Activated CD4-positive, alpha-beta T cell treated with anti-CD3 and anti-CD28 coated beads, Interleukin-2, amount 10 ng/mL, durations not matched to agents 24 days and 14 days (primary cell): ENCODE data around the gene DNMT3L. TPM values are rescaled to one million over a fixed set of nuclear protein-coding genes. Genes with fewer than 3 reads are reported as not detected.
"Not testable (repeated sequence)": the region's sequence is repeated elsewhere in the genome, so short reads cannot be mapped to it uniquely, and the experiment has no call there.

Experiments
- DNase-seq: peaks from one replicate; pipeline ENCODE4 v3.0.0; 2022
- H3K27ac Mint-ChIP-seq: one replicate; pipeline ENCODE4 v1.8.0; 2022; ENCODE audit warnings: mild to moderate bottlenecking, mixed read lengths
- H3K27me3 Mint-ChIP-seq: one replicate; pipeline ENCODE4 v1.8.0; 2022; ENCODE audit warnings: mixed read lengths
- H3K36me3 Mint-ChIP-seq: one replicate; pipeline ENCODE4 v1.8.0; 2022; ENCODE audit warnings: low read depth, mild to moderate bottlenecking, mixed read lengths
- H3K4me1 Mint-ChIP-seq: one replicate; pipeline ENCODE4 v1.8.0; 2021; ENCODE audit warnings: mixed read lengths
- H3K4me3 Mint-ChIP-seq: one replicate; pipeline ENCODE4 v1.8.0; 2022; ENCODE audit warnings: mild to moderate bottlenecking, moderate library complexity, mixed read lengths
- H3K9me3 Mint-ChIP-seq: one replicate; pipeline ENCODE4 v1.8.0; 2021; ENCODE audit warnings: mixed read lengths
- intact Hi-C: fragments of 100-400 bp; cut with micrococcal nuclease; formaldehyde crosslinking; loops from one replicate; pipeline ENCODE4 v1.15.1; 2023
- total RNA-seq: library from RNA; stranded (reverse); gene quantifications from 2 replicates; pipeline ENCODE4 v1.2.3, GENCODE V29; 2022

The DNMT3L gene
- total RNA-seq, 1 donor from 2014 or later: not detected

DNA sequence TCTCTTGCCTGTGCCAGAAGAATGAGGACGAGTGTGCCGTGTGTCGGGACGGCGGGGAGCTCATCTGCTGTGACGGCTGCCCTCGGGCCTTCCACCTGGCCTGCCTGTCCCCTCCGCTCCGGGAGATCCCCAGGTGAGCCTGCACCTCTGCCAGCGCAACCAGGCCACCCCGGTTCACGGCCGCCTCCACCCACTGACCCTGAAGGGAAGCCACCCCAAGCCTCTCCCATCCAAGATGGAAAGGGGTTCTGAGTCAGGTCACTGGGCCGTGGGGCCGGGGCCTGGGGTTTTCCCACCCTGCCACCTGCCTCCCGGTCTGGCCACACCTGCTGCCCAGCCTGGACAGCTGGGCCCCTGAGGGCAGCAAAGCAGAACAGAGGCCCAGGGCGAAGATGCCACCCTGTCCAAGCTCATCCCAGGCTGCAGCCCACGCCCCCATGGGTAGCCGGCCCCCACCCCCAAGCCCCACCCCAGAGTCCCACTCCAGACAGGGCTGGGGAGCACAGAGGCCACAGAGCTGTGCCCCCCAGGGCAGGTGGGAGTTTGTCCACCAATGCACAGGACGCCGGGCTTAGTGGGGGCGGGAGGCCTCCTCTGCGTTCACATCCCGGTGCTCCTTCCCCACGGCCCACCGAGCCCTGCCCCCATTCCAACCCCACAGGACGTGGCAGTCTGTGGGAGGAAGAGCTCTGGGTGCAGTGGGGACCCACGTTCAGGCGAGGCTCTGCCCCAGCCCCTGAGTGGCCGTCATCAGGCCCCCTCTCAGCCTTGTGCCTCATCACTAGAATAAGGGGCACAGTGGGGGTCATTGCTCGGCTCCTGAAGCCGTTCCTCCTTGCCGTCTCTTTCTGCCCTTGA is 29.6 kb upstream of the DNMT3L start:
- Mint-ChIP-seq H3K4me3 (no peak overlapping the region), H3K9me3 (no peaks in the 10 kb centered on the region), H3K27me3 (no peaks in the 10 kb centered on the region), H3K4me1 (peaks cover 7% of the 10 kb centered on the region), H3K27ac (no peak overlapping the region), H3K36me3 (no peaks in the 10 kb centered on the region)
- DNase-seq: no peak
- intact Hi-C loops: no loop called here

DNA sequence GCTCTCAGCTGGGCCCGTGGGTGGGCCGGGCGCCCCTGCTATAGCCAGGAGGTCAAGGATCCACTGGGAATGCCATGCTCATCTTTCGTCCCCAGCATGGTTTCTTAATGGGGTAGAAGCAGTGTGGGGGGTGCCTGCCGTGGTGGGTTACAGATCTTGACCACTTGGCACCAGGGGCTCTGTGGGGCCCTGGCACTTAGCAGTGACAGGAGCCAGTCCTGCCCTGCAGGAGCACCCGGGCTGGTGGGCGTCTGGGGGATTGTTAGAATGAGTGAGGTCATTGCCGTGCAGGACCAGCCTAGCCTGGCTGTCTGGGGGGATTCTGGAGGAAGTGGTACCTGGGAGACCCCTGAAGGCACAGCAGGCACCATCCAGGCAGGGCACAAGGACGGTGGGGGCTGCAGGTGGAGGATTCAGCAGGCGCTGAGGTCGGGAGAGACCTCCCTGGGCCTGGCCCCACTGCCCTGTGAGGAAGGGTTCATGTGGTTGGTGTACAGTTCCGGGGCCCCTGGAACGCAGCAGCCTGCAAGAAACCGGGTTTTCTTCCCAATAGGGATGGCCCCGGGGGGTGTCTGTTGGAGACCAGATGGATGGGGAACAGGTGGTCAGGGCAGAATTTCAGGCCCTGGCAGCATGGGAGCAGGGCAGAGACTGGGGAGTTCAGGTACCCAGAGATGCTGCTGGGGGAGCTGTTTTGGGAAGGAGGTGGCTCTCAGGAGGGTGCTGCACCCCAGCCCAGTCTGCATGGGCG is 28.8 kb upstream of the DNMT3L start:
- intact Hi-C loops: no loop called here
- Mint-ChIP-seq H3K36me3 (no peaks in the 10 kb centered on the region), H3K27ac (no peak overlapping the region), H3K9me3 (no peaks in the 10 kb centered on the region), H3K27me3 (no peaks in the 10 kb centered on the region), H3K4me1 (peaks cover 7% of the 10 kb centered on the region), H3K4me3 (no peak overlapping the region)
- DNase-seq: no peak

DNA sequence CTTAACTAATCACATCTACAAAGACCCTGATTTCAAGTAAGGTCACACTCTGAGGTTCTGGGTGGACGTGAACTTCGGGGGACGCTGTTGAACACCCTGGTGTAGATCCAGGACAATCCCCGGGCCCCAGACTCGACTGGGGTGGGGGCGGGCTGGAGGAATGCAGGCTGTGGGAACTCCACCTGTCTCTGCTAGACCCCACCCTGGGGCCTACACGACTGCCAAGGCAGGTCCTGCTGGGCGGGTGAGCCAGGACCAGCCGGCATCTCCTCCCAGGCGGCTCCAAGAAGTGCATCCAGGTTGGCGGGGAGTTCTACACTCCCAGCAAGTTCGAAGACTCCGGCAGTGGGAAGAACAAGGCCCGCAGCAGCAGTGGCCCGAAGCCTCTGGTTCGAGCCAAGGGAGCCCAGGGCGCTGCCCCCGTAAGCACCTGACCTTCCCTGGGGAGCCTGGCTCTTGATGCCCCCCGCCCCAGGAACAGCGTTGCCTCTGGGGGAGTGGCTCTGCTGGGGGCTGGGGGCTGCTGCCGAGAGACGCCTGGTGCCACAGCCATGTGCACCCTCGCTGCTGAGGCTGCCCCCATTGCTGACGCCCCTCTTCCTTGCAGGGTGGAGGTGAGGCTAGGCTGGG is 27.8 kb upstream of the DNMT3L start:
- intact Hi-C loops: no loop called here
- no peaks in the 10 kb centered on the region for H3K36me3 Mint-ChIP-seq
- no peak for DNase-seq
- H3K27me3 Mint-ChIP-seq: no peaks in the 10 kb centered on the region
- H3K4me1 Mint-ChIP-seq: peaks cover 3% of the 10 kb centered on the region
- no peaks in the 10 kb centered on the region for H3K9me3 Mint-ChIP-seq
- H3K27ac Mint-ChIP-seq: no peak overlapping the region
- H3K4me3 Mint-ChIP-seq: no peak overlapping the region

DNA sequence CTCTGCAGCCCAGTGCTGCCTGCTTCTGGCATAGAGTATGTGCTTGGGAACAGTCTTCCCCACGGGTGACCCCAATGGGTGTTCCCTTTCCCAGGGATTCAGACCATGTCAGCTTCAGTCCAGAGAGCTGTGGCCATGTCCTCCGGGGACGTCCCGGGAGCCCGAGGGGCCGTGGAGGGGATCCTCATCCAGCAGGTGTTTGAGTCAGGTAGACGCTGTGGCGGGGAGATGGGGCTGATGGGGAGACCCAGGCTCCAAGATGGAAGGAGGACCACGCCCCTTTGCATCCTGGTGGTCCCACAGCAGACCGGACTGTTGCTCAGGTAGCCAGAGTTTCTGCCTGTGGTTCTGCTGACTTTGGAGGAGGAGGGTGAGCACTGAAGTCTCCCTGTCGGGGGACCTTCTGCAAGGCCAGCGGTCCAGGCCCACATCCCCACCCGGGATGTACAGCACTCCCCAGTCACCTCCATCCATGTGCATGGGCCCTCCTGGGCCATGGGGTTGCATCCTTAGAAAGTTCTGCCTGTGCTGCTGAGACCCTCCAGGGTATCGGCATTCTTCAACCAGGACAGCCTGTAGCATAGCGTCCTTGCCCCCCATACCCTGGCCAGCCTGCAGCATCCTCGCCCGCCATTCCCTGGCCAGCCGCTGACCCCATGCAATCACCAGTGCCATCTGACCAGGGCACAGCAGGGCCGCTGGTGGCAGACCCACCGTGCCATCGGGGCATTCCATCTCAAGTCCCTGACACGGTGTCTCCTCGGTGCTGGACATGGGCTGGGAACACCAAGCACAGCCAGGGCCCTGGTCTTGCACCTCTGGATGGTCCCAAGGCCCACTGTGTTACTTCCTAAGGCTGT is 26.8 kb upstream of the DNMT3L start:
- H3K36me3 Mint-ChIP-seq: no peaks in the 10 kb centered on the region
- no peaks in the 10 kb centered on the region for H3K27me3 Mint-ChIP-seq
- no peak overlapping the region for H3K4me3 Mint-ChIP-seq
- no peak overlapping the region for H3K27ac Mint-ChIP-seq
- no peaks in the 10 kb centered on the region for H3K9me3 Mint-ChIP-seq
- H3K4me1 Mint-ChIP-seq: peaks cover 2% of the 10 kb centered on the region
- intact Hi-C loops: no loop called here
- no peak for DNase-seq

DNA sequence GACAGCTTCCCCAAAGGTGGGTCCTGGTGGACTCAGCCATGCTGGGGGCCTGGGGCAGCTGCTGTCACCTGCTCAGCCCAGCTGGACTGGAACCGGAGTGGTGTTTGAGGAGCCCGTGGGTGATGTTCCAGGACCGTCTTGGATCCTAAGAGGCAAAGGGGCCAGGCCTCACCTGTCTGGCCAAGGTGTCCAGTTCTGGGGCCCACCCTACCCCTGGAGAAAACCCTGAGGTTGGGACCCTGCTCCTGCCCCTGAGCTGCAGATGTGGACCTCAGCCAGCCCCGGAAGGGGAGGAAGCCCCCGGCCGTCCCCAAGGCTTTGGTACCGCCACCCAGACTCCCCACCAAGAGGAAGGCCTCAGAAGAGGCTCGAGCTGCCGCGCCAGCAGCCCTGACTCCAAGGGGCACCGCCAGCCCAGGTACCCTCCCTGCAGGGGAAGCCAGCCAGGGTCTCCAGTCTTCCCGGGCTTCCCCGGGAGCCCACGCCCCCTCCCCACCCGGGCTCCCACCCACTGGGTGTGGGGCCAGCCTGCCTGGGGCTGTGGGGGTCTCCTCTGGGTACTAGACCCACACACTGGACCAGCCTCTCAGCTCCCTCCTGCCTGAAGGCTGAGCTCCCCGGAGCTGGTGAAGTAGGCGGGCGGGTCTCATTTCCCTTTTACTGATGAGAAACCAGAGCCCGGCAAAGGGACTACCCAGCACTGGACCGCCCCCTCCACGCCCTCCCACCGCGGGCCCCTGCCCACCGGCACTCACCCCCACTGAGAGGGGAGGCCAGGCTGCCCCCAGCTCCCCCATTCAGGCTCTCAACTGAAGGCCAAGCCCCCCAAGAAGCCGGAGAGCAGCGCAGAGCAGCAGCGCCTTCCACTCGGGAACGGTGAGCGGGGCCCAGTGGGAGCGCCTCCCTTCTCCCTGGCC is 25.3 kb upstream of the DNMT3L start:
- H3K9me3 Mint-ChIP-seq: no peaks in the 10 kb centered on the region
- H3K4me3 Mint-ChIP-seq: no peak overlapping the region
- H3K36me3 Mint-ChIP-seq: no peaks in the 10 kb centered on the region
- no peak for DNase-seq
- intact Hi-C loops: no loop called here
- H3K27me3 Mint-ChIP-seq: no peaks in the 10 kb centered on the region
- H3K4me1 Mint-ChIP-seq: no peaks in the 10 kb centered on the region
- no peak overlapping the region for H3K27ac Mint-ChIP-seq

DNA sequence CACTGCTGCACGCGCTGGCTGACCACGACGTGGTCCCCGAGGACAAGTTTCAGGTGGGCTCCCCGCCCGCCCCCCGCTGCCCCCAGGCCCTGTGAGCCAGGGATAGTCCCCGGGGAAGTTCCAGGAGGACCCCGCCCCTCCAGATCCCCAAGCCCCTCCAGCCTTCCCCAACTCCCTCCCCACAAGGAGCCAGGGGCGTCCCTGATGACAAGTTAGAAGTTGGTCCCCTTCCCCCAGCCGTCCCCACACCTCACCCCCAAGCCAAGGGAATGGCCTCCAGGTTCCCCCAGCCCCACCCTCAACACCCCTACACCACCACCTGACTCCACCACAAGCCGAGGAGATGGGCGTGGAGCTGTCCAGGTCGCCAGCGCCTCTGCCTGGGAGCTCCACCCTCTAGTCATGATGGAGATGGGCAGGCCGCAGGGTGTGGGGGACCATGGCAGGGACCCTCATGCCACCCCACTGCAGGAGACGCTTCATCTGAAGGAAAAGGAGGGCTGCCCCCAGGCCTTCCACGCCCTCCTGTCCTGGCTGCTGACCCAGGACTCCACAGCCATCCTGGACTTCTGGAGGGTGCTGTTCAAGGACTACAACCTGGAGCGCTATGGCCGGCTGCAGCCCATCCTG is 24.5 kb upstream of the DNMT3L start:
- no peaks in the 10 kb centered on the region for H3K4me1 Mint-ChIP-seq
- H3K4me3 Mint-ChIP-seq: no peak overlapping the region
- no peaks in the 10 kb centered on the region for H3K36me3 Mint-ChIP-seq
- DNase-seq: no peak
- no peaks in the 10 kb centered on the region for H3K27me3 Mint-ChIP-seq
- H3K27ac Mint-ChIP-seq: no peak overlapping the region
- no peaks in the 10 kb centered on the region for H3K9me3 Mint-ChIP-seq
- intact Hi-C loops: no loop called here

DNA sequence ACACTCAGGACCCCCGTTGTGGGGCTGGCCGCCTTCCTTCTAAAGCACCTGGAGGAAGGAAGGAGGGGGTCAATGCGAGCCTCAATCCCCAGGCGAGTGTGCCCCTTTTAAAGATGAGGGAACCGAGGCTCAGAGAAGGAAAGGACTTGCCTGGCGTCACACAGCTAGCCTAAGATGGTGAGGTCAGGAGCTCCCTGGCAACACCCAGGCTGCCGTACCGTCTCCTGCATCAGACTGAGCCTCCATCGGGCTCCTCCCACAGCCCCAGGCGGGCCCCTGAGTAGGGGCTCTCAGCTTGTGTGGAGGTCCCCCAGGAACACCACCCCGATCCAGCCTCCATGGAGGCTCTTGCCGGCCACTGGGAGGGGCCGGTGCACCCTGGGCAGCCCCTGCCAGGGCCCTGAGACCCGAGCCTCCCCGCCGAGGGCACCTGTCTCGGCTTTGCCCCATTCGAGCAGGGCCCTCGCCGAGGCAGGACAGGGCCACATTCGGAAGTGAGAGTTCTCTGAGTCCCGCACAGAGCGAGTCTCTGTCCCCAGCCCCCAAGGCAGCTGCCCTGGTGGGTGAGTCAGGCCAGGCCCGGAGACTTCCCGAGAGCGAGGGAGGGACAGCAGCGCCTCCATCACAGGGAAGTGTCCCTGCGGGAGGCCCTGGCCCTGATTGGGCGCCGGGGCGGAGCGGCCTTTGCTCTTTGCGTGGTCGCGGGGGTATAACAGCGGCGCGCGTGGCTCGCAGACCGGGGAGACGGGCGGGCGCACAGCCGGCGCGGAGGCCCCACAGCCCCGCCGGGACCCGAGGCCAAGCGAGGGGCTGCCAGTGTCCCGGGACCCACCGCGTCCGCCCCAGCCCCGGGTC is 23.7 kb upstream of the DNMT3L start, which contains the start of gene AIRE:
Gene AIRE, plus strand, starts transcription at position 739 of the 855 bp plus-strand sequence. CDS start 131 bp downstream, outside the sequence.
- no peak within 1 kb of the TSS for H3K27ac Mint-ChIP-seq
- intact Hi-C loops: no loop called here
- H3K36me3 Mint-ChIP-seq: no peaks in the 10 kb centered on the region
- no peak for DNase-seq
- no peak within 1 kb of the TSS for H3K4me3 Mint-ChIP-seq
- no peaks in the 10 kb centered on the region for H3K4me1 Mint-ChIP-seq
- no peaks in the 10 kb centered on the region for H3K27me3 Mint-ChIP-seq
- H3K9me3 Mint-ChIP-seq: no peaks in the 10 kb centered on the region

DNA sequence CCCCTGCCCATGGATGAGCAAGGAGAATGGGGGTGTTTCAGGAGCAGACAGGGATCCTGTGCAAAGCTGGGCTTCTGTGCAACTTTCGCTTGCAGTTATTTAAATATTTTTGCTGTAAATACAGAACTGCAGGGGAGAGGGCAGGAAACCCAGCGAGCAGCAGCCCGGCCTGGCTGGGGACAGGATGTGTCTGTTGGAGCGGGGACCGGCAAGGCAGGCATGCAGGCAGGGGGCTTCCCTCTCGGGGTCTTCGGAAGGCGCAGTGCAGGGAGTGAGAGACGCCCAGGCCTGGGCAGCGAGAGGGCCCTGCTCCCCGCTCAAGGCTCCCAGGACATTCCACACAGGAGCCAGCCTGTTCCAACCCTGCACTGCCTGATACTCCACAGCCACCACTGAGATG is 22.3 kb upstream of the DNMT3L start:
- no peak for DNase-seq
- Mint-ChIP-seq H3K36me3 (no peaks in the 10 kb centered on the region), H3K4me1 (no peaks in the 10 kb centered on the region), H3K27me3 (no peaks in the 10 kb centered on the region), H3K27ac (no peak overlapping the region), H3K4me3 (no peak overlapping the region), H3K9me3 (no peaks in the 10 kb centered on the region)
- intact Hi-C loops: no loop called here

DNA sequence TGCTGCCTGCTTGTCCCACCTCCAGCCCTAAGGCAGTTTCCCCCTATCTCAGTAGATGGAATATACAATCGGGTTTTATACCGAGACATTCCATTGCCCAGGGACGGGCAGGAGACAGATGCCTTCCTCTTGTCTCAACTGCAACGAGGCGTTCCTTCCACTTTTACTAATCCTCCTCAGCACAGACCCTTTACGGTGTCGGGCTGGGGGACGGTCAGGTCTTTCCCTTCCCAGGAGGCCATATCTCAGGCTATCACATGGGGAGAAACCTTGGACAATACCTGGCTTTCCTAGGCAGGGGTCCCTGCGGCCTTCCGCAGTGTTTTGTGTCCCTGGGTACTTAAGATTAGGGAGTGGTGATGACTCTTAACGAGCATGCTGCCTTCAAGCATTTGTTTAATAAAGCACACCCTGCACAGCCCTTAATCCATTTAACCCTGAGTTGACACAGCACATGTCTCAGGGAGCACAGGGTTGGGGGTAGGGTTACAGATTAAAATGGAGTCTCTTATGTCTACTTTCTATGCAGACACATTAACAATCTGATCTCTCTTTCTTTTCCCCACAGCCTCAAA is 21.6 kb upstream of the DNMT3L start:
- H3K27ac Mint-ChIP-seq, H3K9me3 Mint-ChIP-seq, intact Hi-C loops, H3K36me3 Mint-ChIP-seq, DNase-seq, H3K27me3 Mint-ChIP-seq, H3K4me3 Mint-ChIP-seq, H3K4me1 Mint-ChIP-seq: not testable (repeated sequence)

DNA sequence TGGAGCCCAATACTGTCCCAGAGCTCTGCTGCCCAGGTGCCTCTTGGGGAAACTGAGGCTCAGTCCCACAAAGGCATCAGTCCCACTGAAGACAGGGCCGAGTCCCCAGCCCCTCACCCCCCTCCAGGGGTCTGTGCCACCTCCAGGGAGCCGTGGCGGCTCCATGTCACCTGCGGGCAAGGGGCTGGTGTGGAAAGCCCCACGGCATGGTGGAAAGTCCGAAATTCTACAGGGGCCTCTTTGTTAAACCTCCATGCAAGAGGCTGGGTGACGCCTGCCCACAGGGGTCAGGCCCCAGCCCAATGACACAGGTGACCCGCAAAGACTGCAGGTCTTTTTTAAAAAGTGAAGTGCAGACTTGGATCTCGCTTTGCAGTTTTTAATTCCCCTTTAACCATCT is 20.7 kb upstream of the DNMT3L start:
- intact Hi-C loops: no loop called here
- Mint-ChIP-seq H3K27me3 (peaks cover 3% of the 10 kb centered on the region), H3K9me3 (no peaks in the 10 kb centered on the region), H3K4me3 (no peak overlapping the region), H3K4me1 (no peaks in the 10 kb centered on the region), H3K27ac (no peak overlapping the region), H3K36me3 (no peaks in the 10 kb centered on the region)
- no peak for DNase-seq

DNA sequence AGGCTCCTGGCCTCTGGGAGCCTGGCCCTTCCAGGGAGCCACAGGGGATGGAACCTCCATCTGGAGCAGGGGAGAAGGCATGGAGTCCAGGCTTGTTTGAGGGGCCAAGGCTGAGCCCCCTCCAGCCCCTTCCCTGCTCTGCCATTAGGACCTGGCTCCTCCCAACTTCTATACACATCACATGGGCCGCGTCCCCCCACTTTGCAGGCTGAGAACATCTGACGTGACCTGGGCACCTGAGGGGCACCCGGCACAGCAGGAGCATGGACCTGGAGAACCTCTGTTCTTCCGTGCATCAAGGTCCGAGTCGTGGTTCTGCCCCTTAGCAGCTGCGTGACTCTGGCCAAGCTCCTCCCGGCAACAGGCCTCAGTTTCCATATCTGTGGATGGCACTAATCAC is 20.1 kb upstream of the DNMT3L start:
- intact Hi-C loops: no loop called here
- H3K27me3 Mint-ChIP-seq: peaks cover 6% of the 10 kb centered on the region
- H3K4me3 Mint-ChIP-seq: no peak overlapping the region
- H3K9me3 Mint-ChIP-seq: no peaks in the 10 kb centered on the region
- H3K4me1 Mint-ChIP-seq: no peaks in the 10 kb centered on the region
- no peak overlapping the region for H3K27ac Mint-ChIP-seq
- DNase-seq: no peak
- H3K36me3 Mint-ChIP-seq: no peaks in the 10 kb centered on the region
